Skin epidermis (tissue), 12 donors: Measurements from ENCODE around the gene ACTRT2.

Experiments used
- H3K27ac ChIP-seq, 21 experiments: fragments of 200-600 bp; sonication (generic) in 11 of 21; one replicate each; pipeline ENCODE4 v1.5.0; 2020; ENCODE audit warnings: mild to moderate bottlenecking in 3 of 21, inconsistent platforms in 2 of 21, moderate library complexity in 2 of 21
- H3K4me3 ChIP-seq, 7 experiments: fragments of 200-600 bp; sonication (generic) in 2 of 7; one replicate each; pipeline ENCODE4 v1.5.0; 2020; ENCODE audit warnings: inconsistent platforms in 2 of 7, mild to moderate bottlenecking in 2 of 7, moderate library complexity in 1 of 7

The ACTRT2 gene

GRCh38 chr1:3014443-3015268 is 6.6 kb upstream of the ACTRT2 start:
- no peak overlapping the region for H3K27ac ChIP-seq
- no peak overlapping the region for H3K4me3 ChIP-seq

GRCh38 chr1:3015269-3015635 is 6.0 kb upstream of the ACTRT2 start:
- Histone ChIP-seq H3K4me3 (no peak overlapping the region), H3K27ac (no peak overlapping the region)

DNA sequence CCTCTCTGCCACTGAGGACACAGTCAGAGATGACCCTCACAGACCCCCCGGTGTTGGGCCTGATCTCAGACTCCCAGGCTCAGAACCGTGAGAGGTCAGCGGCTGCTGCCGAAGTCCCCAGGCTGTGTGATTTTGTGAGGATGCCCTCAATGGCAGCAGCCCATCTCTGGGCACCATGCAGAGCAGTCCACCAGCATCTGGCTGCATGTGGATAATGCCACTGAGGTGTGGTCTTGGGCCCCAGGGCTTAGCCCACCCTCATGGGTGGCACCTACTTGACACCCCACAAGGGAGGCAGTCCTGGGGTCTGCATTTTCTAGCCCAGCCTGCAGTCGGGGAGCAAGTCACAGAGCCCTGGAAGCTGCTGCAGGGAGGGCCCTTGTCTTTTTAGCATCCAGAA is 5.5 kb upstream of the ACTRT2 start:
- H3K4me3 ChIP-seq: no peak overlapping the region
- no peak overlapping the region for H3K27ac ChIP-seq

DNA sequence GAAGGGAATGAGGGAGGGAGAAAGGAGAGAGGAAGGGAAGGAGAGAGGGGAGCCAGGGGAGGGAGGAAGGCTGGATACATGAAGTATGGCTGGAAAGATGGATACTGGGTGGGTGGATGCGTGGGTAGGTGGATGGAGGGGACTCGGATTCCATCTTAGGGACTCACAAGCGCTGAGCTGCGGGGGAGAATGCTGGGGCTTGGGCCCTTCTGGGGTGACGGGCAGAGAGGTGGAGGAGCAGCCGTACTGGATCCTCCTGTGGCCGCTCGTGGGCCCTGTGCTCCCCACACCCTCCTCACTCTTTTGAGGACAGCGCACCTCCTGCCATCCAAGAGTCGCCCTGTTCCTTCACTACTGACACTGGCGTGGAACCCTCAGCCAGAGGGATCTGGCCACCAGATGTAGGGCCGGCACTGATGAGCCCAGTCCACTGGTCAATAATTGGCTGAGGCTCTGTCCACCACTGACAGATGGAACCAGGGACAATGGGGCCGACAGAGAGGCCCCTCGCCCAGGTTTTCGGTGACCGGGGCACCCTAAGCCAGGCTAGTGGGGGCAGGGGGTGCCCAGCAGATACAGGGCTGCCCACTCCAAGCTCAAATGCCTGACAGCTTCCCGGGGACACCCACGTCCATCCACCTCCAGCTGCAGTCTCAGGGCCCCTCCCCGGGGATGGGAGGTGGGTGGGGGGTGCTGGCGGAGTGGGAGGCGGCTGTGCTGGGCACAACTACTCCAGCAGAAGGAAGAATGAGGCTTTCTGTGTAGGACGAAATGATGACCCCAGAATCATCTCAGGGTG is 4.4 kb upstream of the ACTRT2 start:
- H3K4me3 ChIP-seq: no peak overlapping the region
- no peak overlapping the region for H3K27ac ChIP-seq

- no peak overlapping the region for H3K4me3 ChIP-seq
- no peak overlapping the region for H3K27ac ChIP-seq
Observed at GRCh38 chr1:3017440-3018050, 3.7 kb upstream of the ACTRT2 start.

DNA sequence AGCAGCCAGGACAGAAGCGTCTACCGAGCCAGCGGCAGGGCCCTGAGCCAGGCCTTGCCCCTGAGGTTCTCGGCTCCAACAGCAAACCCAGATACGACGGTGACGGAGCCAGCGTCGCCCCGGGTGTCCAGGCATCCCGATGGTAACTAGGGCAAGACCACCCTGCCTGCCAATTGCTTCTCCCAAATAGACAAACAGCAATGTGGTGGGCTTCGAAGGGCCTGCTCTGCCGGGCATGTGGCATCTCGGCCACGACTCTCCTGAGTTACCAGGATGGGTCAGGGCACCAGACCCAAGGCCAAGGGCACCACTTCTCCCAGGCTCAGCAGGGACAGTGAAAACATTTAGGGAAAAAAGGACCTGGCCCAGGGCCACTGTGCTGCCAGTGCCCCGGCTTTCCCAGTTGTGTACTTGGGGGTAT is 3.2 kb upstream of the ACTRT2 start:
- no peak overlapping the region for H3K27ac ChIP-seq
- no peak overlapping the region for H3K4me3 ChIP-seq

DNA sequence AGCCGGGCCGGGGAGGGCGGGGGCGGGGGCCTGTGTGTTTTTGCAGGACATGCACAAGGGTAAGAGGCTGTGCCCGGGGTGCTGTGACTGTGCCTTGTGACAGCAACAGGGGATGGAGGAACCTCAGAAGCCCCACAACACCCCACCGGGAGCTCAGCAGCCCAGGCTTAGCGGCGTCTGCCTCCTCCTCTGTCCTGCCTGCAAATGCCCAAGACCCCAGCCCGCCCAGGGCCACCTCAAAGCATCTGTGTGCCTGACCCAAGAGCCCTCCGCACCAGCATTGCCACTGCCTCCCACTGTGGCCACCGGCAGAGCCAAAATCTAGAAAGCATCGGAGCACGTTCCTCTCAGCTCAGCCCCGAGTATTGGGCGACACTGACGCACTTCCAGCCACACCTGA is 2.7 kb upstream of the ACTRT2 start:
- Histone ChIP-seq H3K4me3 (no peak overlapping the region), H3K27ac (no peak overlapping the region)

GRCh38 chr1:3019007-3019515 is 2.2 kb upstream of the ACTRT2 start:
- H3K4me3 ChIP-seq: no peak overlapping the region
- H3K27ac ChIP-seq: no peak overlapping the region

- Histone ChIP-seq H3K4me3 (no peak overlapping the region), H3K27ac (no peak overlapping the region)
Observed at GRCh38 chr1:3019516-3020051, 1.7 kb upstream of the ACTRT2 start.

DNA sequence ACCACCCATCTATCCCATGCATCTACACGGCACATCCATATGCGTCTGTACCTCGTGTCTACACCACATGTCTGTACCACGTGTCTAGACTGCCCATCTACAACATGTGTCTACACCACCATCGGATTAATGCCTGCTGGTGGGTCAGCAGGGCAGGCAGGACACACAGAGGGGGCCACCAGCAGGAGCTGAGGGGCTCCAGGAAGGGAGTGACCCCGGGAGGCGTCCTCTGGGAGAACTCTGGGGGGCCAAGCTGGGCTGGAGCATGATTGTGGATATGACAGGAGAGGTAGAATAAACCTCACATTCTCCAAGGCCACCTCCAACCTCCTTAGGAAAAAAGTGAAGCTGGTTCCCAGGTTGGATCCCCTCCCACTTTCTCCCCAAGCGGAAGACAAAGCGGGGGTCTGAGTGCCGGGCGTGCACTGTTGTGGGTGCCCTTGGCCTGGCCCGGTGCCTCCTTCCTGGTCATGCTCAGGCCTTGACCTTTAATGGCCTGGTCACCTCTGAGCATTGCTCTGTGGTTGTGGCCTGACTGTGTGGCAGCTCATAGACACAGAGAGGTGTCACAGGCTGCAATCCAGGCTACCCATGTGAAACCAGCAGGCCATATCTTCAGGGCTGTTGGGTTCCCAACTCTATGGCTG is 881 bp upstream of the ACTRT2 start:
- Histone ChIP-seq H3K27ac (no peak overlapping the region), H3K4me3 (no peak overlapping the region)

- no peak overlapping the region for H3K27ac ChIP-seq
- H3K4me3 ChIP-seq: no peak overlapping the region
Observed at GRCh38 chr1:3021801-3022401, 634 bp downstream of the ACTRT2 start.

DNA sequence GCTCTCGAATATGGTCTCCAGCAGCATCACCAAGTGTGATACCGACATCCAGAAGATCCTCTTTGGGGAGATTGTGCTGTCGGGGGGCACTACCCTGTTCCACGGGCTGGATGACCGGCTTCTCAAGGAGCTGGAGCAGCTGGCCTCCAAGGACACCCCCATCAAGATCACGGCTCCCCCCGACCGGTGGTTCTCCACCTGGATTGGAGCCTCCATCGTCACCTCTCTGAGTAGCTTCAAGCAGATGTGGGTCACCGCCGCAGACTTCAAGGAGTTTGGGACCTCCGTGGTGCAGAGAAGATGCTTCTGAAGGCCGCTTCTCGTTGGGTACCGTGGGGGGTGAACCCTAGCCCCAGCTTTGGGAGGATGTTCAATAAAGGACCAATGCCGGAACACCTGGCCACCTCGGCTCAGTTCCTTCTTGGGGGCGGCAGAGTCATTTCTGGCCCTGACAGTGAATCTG is 1.3 kb downstream of the ACTRT2 start:
- Histone ChIP-seq H3K4me3 (no peak overlapping the region), H3K27ac (no peak overlapping the region)

DNA sequence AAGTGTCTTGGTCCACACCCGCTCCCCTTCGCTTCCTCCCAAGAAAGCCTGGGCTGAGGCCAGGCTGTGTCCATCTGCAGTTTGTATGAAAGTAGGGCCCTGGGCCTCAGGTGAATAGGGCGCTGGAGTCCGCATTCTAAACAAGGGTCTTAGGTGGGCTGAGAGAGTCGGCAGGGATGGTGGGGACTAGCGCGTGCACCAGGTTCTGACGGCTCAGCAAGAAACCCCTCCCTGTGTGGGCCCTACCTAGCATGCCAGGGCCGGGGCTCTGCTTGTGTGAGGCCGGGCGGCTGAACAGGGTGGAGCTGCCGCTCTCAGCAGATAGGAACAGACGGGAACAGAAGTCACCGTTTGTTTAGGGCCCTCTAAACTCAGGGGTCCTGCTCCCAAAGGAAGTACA is 1.7 kb downstream of the ACTRT2 start:
- no peak overlapping the region for H3K4me3 ChIP-seq
- H3K27ac ChIP-seq: no peak overlapping the region

- H3K4me3 ChIP-seq: no peak overlapping the region
Observed at GRCh38 chr1:3024019-3024418, 2.8 kb downstream of the ACTRT2 start.

DNA sequence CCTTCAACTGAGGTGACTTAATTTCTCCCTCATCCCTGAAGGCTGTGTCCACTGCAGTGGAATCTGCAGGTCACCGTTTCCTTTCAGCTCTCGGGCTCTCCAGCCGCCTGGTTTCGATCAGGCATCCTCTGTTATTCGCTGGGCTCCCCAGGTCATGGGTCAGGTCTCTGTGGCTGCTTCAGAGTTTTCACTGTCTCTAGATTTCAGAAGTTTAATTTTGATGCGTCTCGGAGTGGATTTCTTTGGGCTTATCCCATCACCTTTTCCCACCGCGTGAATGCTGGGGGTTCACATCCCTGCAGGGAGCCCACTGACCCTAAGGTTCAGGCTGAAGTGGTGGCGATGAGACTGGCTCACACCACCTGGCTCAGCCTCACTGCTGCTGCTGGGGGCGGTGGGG is 3.3 kb downstream of the ACTRT2 start:
- Histone ChIP-seq H3K4me3 (no peak overlapping the region), H3K27ac (no peak overlapping the region)

More at GRCh38 chr1:3024019-3024418, 2.8 kb downstream of the ACTRT2 start:
- no peak overlapping the region for H3K27ac ChIP-seq

DNA sequence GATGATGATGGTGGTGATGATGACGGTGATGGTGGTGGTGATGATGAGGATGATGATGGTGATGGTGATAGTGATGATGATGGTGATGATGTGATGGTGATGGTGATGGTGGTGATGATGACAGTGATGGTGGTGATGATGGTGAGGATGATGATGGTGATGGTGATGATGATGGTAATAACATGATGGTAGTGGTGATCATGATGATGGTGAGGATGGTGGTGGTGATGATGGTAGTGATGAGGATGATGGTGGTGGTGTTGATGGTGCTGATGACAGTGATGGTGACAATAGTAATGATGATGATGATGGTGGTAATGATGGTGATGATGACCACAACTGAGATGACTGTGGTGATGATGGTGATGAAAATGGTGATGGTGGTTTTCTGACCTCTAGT is 4.9 kb downstream of the ACTRT2 start:
- Histone ChIP-seq H3K4me3 (no peak overlapping the region), H3K27ac (no peak overlapping the region)

- Histone ChIP-seq H3K27ac (no peak overlapping the region), H3K4me3 (no peak overlapping the region)
Observed at GRCh38 chr1:3026581-3027391, 5.5 kb downstream of the ACTRT2 start.

- Histone ChIP-seq H3K27ac (no peak overlapping the region), H3K4me3 (no peak overlapping the region)
Observed at GRCh38 chr1:3027611-3028371, 6.5 kb downstream of the ACTRT2 start.
